GM19099 (cell line): ENCODE results near the gene BAIAP3.

Experiments
- POLR2A ChIP-seq: IDR thresholded peaks from 3 replicates; pipeline ENCODE4 v1.6.1; 2011; ENCODE audit warnings: low read depth; ENCODE audit not compliant: insufficient read length; ENCODE audit errors: extremely low read depth

The BAIAP3 gene, protein sequence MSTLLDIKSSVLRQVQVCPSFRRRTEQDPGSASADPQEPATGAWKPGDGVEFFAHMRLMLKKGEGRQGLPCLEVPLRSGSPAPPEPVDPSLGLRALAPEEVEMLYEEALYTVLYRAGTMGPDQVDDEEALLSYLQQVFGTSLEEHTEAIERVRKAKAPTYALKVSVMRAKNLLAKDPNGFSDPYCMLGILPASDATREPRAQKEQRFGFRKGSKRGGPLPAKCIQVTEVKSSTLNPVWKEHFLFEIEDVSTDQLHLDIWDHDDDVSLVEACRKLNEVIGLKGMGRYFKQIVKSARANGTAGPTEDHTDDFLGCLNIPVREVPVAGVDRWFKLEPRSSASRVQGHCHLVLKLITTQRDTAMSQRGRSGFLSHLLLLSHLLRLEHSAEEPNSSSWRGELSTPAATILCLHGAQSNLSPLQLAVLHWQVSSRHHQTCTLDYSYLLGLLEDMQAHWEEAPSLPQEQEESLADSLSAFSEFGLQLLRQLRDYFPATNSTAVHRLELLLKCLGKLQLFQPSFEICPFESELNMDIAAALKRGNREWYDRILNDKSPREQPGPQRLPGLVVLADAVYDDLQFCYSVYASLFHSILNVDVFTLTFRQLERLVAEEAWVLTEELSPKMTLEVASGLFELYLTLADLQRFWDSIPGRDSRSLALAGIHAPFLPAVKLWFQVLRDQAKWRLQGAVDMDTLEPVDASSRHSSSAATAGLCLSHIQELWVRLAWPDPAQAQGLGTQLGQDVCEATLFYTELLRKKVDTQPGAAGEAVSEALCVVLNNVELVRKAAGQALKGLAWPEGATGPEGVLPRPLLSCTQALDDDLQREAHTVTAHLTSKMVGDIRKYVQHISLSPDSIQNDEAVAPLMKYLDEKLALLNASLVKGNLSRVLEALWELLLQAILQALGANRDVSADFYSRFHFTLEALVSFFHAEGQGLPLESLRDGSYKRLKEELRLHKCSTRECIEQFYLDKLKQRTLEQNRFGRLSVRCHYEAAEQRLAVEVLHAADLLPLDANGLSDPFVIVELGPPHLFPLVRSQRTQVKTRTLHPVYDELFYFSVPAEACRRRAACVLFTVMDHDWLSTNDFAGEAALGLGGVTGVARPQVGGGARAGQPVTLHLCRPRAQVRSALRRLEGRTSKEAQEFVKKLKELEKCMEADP

DNA sequence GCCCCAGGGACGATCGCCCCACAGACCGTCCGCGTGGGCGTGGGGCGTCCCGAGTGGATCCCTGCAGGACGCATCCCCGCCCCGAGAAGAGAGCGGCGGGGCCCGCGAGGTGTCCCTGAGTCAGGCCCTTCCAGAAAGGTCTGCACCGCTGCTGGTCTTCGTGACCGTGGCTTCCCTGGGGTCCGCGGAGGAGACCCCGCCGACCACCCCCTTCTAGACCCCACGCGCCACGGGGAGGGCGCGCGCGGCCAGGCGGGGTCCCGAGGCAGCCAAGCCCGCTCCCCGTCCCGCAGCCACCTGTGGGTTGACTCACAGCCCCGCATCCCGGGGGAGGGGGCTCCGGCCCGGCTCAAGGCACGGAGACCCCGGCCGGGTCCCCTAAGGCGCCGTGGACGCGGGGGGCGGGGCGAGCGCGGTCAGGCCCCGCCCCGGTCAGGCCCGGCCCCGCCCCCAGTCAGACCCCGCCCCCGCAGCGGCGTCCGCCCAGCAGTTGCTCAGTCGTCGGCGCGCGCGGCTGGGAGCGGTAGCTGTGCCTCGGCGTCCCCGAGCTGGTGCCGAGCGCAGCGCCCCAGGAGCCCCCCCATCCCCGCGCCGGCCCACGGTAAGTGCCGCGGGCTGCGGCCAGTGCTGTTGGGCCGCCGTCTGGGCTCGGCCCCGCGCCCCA lies at the start of gene BAIAP3:
TSS of gene BAIAP3 (plus strand) at position 497 of the 664 bp plus-strand sequence. CDS start 4,905 bp downstream, outside the sequence.
- TF ChIP-seq POLR2A: no peak

DNA sequence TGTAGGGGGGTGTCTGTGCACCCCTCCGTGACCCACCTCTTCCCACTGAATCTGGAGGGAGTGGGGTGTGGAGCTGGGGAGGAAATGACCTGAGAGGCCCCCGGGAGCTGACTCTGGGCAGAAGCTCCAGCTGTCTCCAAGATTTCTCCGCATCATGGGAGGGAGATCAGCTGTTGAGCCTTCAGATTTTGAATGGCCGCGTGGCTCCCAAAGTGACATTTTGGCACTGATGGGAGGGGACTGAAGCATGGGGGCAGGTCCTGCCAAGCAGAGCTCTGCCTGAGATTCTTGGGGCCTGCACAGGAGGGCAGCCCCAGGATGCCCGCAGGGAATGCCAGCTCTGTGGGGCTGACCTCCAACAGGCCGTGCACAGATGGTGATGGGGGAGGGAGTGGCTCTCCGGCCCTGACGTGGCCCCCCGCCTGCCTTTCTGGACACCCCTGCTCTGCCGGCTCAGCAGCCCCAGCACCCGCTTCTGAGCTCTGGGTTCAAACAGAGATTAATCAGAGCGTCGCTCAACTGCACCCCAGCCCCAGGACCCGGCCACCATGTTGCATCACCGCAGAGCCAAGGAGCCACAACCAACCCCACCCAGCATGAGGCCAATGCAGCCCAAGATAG lies 49.3 kb upstream of the BAIAP3 start:
- no peak for TF ChIP-seq POLR2A

DNA sequence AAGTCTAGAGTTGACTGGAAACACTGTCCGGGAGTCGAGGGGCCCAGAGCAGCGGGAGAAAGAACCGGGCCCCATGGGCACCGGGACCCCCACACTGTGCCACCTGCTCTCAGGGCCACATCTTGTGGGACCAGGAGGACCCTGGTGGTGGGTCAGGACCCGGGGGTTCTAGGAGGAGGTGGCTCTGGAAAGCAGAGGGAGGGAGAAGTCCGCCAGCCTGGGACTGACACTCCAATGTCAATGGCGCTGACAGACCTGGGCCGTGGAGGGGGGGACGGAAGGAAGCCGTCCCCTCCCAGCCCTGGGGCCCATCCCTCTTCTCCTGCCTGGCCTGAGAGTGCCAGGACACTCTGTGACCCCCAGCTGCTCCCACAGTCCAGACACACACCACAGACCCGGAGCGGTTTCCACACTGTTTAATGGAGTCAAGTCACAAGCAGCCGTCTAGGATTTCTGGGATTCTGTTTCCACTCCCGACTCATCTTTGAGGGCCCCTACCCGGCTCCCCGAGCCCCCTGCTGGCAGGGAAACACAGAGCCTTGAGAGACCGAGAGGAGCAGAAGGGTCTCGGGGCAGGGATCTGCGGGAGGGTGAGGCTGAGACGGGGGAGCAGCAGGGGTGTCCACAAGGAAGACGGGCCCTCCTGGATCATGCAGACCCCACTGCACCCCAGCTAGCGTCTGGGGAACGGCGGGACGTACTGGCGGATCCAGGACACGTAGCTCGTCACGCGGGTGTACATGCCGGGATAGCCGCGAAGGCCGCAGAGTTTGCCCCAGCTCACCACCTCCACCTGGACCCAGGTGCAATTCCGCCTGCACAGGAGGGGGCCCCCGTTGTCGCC lies 47.6 kb upstream of the BAIAP3 start:
- no peak for TF ChIP-seq POLR2A

DNA sequence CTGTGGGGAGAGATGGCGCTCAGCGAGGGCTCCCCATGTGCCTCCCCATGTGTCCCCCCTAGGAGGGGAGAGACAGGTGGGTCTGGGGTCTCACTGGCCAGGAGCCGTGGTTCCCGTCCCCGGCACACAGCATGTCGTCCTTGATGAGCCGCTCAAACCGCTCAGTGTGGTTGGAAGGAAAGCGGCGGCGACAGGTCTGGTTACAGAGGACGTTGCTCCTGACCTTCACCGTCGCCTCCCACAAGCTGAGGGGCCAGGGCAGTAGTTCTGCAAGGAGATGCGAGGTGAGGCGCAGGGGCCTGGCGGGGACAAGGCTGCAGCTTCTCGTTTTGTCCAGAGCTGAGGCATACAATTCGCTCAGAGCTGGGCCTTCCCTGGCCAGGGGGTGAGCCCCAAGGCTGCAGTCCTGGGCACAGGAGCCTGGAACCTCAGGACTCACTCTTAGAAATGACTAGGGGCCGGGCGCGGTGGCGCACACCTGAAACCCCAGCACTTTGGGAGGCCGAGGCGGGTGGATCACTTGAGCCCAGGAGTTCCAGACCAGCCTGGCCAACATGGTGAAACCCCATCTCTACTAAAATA lies 46.8 kb upstream of the BAIAP3 start:
- no peak for TF ChIP-seq POLR2A

DNA sequence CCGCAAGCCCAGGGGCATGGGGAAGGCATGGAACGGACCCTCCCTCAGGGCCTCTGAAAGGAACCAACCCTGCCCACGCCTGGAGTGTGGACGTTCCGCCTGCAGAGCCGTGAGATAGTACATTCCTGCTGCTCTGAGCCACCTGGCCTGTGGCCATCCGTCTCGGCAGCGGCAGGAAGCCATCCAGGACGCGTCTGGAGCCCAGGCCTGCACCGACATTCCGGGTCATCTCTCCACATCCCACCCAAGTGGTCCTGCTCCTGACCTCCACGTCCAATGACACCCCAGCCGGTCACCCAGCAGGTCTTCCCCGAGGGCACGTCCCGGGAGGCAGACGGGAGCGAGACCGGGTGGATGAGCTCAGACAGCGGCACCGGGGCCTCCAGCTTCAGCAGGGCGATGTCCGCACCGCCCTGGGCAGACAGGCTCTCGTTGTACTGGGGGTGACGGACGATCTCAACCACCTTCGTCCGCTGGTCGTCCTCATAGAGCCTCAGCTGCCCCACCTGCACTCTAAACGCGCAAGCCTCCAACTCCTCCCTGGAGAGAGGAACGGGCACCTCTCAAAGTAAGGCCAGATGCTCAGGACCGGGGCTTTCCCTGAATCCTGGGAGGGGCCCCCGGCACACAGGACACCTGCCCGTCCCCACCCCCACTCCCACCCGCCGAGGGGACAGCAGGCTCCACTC lies 45.3 kb upstream of the BAIAP3 start:
- no peak for TF ChIP-seq POLR2A

DNA sequence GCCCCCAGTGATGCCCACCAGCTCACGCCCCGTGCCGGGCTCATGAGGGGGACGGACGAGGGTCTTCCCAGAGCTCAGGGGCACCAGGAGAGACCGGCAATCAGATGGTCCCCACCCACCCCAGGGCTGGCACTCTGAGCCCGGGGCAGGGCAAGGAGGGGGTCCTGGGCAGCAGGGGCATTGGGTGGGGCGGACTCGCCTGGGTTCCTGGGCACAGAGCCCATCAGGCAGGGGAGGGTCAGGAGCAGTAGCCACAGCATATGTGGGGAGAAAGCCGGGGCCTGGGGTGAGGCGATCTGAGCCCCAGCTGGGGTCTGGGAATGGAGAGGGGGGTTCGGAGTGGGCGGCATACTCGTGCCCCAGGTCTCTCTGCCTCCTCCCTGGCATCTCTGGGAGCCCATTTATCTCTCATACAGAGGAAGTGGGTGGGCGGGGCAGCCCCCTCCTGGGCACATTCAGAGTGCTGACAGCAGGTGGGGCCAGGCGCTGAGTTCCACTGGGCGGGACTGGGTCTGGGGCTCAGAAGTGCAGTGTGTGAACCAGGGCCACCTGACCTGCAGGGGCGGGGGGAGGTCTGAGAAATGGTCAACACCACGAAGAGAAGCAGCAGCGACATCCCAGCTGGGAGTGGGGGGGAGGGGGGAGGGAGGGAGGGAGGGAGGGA lies 44.5 kb upstream of the BAIAP3 start:
- TF ChIP-seq POLR2A: no peak

DNA sequence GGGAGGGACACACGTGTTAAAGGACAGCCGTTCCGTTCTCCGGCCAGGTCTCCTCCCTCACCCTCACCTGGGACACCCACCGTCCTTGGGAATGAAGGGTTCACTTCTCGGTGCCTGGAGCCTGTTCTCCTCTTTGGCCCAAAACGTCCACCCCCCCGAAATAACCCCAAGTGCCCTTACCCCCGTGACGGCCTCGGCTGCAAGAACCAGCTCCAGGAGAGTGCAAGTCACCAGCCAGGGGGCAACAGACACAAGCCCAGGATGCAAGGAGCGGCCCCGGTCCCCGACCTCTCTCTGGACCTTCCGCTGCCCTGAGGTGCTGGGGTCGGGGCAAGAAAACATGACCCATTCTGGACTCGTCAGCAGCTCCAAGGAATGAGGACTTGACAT lies 44.0 kb upstream of the BAIAP3 start:
- no peak for TF ChIP-seq POLR2A

DNA sequence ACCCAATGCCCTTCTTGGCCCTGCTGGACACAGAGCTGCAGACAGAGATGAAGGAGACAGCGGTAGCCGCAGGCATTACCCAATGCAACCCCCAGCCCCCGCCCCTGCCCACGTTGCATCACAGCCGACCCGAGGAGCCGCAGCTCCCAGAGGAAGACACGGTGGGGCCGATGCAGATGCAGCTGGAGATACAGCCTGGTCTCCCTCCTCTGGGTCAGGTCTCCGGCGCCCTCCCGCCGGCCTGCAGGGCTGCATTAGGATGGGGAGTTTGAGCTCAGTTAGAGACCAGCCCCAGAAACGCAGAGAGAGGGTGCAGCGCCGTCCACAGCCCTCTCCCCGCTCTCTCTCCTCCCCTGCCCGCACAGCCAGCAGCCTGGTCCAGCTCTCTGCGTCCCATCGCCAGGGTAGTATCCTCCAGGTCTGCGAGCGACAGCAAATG lies 43.4 kb upstream of the BAIAP3 start:
- no peak for TF ChIP-seq POLR2A

DNA sequence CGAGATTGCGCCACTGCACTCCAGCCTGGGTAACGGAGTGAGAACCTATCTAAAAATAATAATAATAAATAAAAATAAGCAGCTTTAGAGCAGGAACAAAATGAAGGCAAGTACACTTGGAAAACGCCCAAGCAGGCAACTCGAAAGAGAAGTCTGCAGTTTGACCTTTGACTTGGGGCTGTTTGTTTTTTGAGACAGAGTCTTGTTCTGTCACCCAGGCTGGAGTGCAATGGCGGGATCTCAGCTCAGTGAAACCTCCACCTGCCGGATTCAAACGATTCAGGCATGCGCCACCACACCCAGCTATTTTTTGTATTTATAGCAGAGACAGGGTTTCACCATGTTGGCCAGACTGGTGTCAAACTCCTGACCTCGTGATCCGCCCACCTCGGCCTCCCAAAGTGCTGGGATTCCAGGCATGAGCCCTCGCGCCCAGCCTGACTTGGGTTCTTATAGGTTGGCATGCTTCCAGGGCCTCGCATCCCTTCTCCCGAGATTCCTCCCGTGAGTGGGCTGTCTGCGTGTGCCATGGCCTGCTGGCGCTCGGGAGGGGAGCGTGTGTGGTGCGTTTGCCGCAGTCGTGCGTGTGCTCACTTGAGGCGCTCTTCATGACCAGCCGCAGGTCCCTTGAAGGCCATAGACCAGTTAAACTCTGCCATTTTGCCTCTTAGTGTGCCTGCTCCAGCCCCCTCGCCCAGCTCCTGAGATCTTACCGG lies 42.4 kb upstream of the BAIAP3 start:
- no peak for TF ChIP-seq POLR2A

DNA sequence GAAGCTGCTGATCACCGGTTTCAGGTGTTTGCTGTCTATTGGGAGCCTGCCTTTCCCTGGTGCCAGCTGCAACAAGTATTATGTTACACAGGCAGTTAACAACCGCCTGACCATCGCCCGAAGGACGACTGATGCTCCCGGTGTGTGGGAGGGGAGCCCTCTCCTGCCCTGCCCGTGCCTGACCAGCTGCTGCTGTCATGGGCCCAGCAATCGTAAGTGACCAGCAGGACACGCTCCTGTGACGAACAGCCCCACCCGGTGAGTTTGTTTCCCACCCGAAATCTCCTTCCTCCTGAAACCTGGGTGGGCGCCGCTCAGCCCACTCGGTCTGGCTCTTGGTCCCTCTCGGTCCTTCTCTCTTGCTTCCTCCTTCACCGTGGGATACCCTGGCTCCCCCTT lies 41.9 kb upstream of the BAIAP3 start:
- no peak for TF ChIP-seq POLR2A

DNA sequence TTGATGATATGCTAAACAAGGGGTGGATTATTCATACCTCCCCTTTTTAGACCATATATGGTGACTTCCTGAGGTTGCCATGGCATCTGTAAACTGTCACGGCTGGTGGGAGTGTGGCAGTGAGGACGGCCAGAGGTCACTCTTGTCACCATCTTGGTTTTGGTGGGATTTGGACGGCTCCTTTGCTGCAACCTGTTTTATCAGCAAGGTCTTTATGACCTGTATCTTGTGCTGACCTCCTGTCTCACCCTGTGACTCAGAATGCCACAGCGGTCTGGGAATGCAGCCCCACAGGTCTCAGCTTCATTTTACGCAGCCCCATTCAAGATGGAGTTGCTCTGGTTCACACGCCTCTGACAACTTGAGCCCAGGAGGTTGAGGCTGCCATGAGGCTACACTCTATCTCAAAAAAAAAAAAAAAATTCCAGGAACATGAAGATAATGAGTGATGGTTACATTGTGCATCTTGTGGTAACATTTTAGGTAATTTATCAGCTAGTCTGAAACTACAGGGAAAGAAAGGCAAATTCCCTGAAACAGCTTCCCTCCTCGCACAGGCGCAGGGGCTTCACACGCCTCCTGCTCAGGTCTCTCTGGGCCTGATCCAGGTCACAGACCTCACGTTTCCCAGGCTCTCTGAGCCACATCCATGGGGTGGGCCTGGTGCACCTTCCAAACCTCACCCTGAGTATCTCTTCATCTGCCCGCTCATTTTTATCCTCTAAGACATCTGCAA lies 39.4 kb upstream of the BAIAP3 start:
- TF ChIP-seq POLR2A: no peak

DNA sequence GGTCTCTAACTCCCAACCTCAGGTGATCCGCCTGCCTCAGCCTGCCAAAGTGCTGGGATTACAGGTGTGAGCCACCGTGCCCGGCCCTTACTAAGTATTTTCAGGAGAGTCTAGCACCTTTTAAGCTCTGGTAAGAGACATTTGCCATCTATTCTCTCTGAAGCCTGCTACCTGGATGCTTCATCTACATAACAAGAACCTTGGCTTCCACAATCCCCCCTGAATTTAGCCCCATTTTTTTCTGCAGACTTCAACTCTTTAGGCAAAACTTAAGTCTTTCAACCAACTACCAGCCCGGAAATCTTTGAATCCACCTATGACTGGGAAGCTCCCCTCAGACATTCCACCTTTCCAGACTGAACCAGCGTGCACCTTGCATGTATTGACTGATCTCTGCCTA lies 38.0 kb upstream of the BAIAP3 start:
- no peak for TF ChIP-seq POLR2A
